ENCODE measurements around the gene WDR89. TPM values are rescaled to one million over a fixed set of nuclear protein-coding genes. Genes with fewer than 3 reads are reported as not detected.

The WDR89 gene
- total RNA-seq, 2 donors from 2014 or later = 2.0 to 9.0 TPM

DNA sequence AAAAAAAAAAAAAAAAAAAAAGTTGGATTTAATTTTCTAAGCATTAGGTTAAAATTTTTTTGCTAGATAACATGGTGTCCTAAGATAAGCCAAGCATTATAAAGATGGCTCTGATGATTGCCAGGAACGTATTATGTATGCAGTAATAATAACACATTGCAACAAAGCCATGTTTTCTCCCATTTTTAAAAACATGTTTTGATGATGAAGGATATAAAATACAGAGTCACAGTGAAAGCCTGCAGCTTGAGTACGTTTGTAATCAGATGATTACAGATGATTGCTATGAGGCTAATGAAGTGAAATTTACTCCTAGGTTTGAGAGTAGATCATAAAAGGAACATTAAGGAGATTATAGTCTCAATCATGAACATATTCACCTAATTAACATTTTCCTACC lies 13.3 kb upstream of the WDR89 start:
- DNase-seq (ENCODE audit: low spot score) (no peak), ATAC-seq (ENCODE audit: insufficient number of reproducible peaks, low FRiP score, low read depth) (no peak)
- H3K36me3 ChIP-seq = no peaks in the 10 kb centered on the region
- no peaks in the 10 kb centered on the region for H3K9me3 ChIP-seq
- TF ChIP-seq, protein P1, sequence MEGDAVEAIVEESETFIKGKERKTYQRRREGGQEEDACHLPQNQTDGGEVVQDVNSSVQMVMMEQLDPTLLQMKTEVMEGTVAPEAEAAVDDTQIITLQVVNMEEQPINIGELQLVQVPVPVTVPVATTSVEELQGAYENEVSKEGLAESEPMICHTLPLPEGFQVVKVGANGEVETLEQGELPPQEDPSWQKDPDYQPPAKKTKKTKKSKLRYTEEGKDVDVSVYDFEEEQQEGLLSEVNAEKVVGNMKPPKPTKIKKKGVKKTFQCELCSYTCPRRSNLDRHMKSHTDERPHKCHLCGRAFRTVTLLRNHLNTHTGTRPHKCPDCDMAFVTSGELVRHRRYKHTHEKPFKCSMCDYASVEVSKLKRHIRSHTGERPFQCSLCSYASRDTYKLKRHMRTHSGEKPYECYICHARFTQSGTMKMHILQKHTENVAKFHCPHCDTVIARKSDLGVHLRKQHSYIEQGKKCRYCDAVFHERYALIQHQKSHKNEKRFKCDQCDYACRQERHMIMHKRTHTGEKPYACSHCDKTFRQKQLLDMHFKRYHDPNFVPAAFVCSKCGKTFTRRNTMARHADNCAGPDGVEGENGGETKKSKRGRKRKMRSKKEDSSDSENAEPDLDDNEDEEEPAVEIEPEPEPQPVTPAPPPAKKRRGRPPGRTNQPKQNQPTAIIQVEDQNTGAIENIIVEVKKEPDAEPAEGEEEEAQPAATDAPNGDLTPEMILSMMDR (IDR thresholded peaks at IDR 0.05) = no peak
- no peak overlapping the region for H3K27ac ChIP-seq
- no peaks in the 10 kb centered on the region for H3K4me1 ChIP-seq (ENCODE audit: control insufficient read depth in 1 of 2, low read depth in 2 of 2)
- no peaks in the 10 kb centered on the region for H3K27me3 ChIP-seq (replicated peaks; ENCODE audit: insufficient read depth)
- H3K4me3 ChIP-seq = no peak overlapping the region

DNA sequence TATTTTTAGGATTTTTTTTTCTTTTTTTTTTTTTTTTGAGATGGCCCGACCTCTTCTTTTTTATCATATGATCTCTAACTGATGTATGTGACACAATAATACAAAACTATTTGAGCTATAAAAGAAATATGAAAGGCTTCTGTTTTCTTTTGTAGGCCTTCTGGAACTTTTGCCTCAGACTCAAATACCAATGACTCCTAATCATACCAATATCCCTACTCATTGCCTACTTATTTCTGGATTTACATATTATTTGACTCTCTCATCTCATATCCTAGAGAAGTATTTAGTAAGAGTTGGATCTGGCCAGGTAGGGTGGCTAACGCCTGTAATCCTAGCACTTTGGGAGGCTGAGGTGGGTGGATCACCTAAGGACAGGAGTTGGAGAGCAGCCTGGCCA lies 12.7 kb upstream of the WDR89 start:
- TF ChIP-seq, protein P1 (IDR thresholded peaks at IDR 0.05) = no peak
- no peaks in the 10 kb centered on the region for H3K27me3 ChIP-seq (replicated peaks; ENCODE audit: insufficient read depth)
- H3K4me3 ChIP-seq = no peak overlapping the region
- no peak overlapping the region for H3K27ac ChIP-seq
- no peak for DNase-seq (ENCODE audit: low spot score)
- H3K9me3 ChIP-seq = no peaks in the 10 kb centered on the region
- ATAC-seq (ENCODE audit: insufficient number of reproducible peaks, low FRiP score, low read depth) = no peak
- no peaks in the 10 kb centered on the region for H3K4me1 ChIP-seq (ENCODE audit: control insufficient read depth in 1 of 2, low read depth in 2 of 2)
- H3K36me3 ChIP-seq = no peaks in the 10 kb centered on the region

DNA sequence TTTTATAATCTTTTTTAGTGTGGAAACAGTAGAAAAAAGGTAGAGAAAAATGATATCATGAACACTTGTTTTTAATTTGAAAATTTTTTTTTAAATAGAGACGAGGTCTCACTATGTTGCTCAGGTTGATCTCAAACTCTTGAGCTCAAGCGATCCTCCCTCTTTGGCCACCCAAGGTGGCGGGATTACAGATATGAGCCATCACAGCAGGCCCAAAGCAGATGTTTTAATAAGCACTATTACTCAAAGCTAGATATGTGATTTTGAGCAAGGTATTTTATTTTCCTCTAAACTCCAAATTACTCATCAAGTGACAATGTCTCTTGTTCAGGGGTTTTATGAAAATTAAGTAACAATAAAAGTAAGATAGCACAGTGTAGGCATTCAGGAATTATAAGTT lies 10.7 kb upstream of the WDR89 start:
- no peak overlapping the region for H3K4me3 ChIP-seq
- H3K9me3 ChIP-seq = no peaks in the 10 kb centered on the region
- H3K27me3 ChIP-seq (replicated peaks; ENCODE audit: insufficient read depth) = no peaks in the 10 kb centered on the region
- H3K27ac ChIP-seq = no peak overlapping the region
- DNase-seq (ENCODE audit: low spot score) = no peak
- TF ChIP-seq, protein P1 (IDR thresholded peaks at IDR 0.05) = no peak
- ATAC-seq (ENCODE audit: insufficient number of reproducible peaks, low FRiP score, low read depth) = no peak
- H3K36me3 ChIP-seq = no peaks in the 10 kb centered on the region
- H3K4me1 ChIP-seq (ENCODE audit: control insufficient read depth in 1 of 2, low read depth in 2 of 2) = no peaks in the 10 kb centered on the region

DNA sequence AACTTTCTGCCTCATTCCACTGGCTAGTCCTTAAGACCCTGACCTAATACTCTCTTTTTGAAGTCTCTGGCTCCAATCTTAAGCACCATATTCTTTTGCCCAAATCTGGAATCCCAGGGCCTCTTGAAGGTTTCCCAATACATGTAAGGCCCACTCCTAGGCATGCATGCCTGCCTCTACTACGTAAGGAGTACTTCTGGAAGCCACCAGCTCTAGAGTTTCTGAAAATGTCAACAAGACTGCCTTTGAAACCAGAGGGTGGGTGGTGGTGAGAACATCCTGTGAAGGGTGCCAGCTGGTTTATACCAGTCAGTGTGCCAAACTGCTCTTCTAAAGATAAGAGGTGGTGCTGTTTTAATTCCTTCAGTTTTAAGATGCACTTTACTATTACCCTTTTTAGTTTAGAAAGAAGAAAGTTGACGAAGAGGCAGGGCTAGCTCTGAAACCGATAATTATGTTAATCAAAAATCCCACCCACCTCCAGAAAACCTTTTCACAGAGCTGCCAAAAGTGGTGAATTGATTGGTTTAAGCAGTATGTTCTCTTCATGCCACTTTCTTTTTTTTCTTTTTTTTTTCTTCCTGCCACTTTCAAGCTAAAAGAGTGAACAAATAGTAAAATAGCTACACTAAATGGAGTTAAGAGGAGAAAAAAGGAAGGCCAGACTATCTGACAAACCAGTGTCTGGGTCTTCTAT lies 8.7 kb upstream of the WDR89 start:
- Histone ChIP-seq H3K4me1 (ENCODE audit: control insufficient read depth in 1 of 2, low read depth in 2 of 2) (no peaks in the 10 kb centered on the region), H3K9me3 (no peaks in the 10 kb centered on the region), H3K36me3 (no peaks in the 10 kb centered on the region), H3K27ac (no peak overlapping the region), H3K27me3 (replicated peaks; ENCODE audit: insufficient read depth) (no peaks in the 10 kb centered on the region), H3K4me3 (no peak overlapping the region)
- ATAC-seq (ENCODE audit: insufficient number of reproducible peaks, low FRiP score, low read depth) (no peak), DNase-seq (ENCODE audit: low spot score) (no peak)
- TF ChIP-seq, protein P1 (IDR thresholded peaks at IDR 0.05) = no peak

DNA sequence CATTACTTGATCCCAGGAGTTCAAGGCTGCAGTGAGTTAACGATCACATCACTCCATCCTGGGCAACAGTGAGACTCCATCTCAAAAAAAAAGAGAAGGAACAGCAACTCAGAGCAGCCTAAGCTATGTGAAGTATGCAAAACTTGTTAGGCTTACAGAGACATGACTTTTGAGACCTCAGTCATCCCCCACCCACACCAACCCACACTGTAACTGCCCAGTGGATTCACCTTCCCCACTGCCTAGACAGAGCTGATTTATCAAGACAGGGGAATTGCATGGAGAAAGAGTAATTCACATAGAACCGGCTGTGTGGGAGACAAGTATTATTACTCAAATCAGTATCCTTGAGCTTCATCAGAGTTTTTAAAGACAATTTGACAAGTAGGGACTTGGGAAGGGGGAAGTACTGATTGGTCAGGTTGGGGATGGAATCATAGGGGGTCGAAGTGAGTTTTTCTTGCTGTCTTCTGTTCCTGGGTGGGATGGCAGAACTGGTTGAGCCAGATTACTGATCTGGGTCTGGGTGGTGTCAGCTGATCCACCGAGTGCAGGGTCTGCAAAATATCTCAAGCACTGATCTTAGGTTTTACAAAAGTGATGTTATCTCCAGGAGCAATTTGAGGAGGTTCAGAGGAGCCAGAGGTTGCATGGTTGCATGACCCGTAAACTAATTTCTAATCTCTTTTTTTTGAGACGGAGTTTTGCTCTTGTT lies 6.2 kb upstream of the WDR89 start:
- no peak overlapping the region for H3K4me3 ChIP-seq
- no peaks in the 10 kb centered on the region for H3K36me3 ChIP-seq
- H3K27ac ChIP-seq = no peak overlapping the region
- TF ChIP-seq, protein P1 (IDR thresholded peaks at IDR 0.05) = no peak
- no peak for ATAC-seq (ENCODE audit: insufficient number of reproducible peaks, low FRiP score, low read depth)
- peaks cover 2% of the 10 kb centered on the region in 2 donors for H3K4me1 ChIP-seq (ENCODE audit: control insufficient read depth in 1 of 2, low read depth in 2 of 2)
- no peaks in the 10 kb centered on the region for H3K9me3 ChIP-seq
- DNase-seq (ENCODE audit: low spot score) = no peak
- no peaks in the 10 kb centered on the region for H3K27me3 ChIP-seq (replicated peaks; ENCODE audit: insufficient read depth)

All from thoracic aorta (tissue), 2 donors.